ENCODE measurements around the gene DGKQ. TPM values are rescaled to one million over a fixed set of nuclear protein-coding genes. Genes with fewer than 3 reads are reported as not detected.

DGKQ gene
- total RNA-seq, 1 experiment from 2014 or later, result 12.4 TPM

GRCh38 chr4:1014291-1015167, 41.2 kb upstream of the DGKQ start:
- Histone ChIP-seq H3K9ac (ENCODE audit: extremely low read depth, insufficient read length, low read length) (no peak overlapping the region), H3K56ac (ENCODE audit: insufficient read length, low read depth, low read length) (no peak overlapping the region), H4K8ac (replicated peaks; ENCODE audit: insufficient read length, low read depth, low read length) (no peak overlapping the region), H2BK20ac (ENCODE audit: low read depth, low read length, poor library complexity, severe bottlenecking) (no peak overlapping the region), H3K4me2 (ENCODE audit: insufficient read depth, insufficient read length, low read length) (no peak overlapping the region), H2BK15ac (ENCODE audit: low read depth, low read length) (no peak overlapping the region), H2BK12ac (ENCODE audit: insufficient read length, low read depth, low read length) (no peak overlapping the region), H3K18ac (ENCODE audit: insufficient read length, low read depth, low read length) (no peak overlapping the region), H2AFZ (ENCODE audit: low read length) (no peak overlapping the region), H4K20me1 (ENCODE audit: control insufficient read depth, insufficient read depth, insufficient read length) (no peaks in the 10 kb centered on the region), H3K23me2 (ENCODE audit: insufficient read length, low read depth, low read length, poor library complexity, severe bottlenecking) (peaks cover 8% of the 10 kb centered on the region), H2BK5ac (ENCODE audit: insufficient read length, low read length) (no peak overlapping the region), H3K4me1 (ENCODE audit: insufficient read depth, low read length) (no peaks in the 10 kb centered on the region; the same call in 1 of the 2 replicates), H3K27ac (ENCODE audit: insufficient read length, low read depth, low read length) (no peak overlapping the region), H2AK5ac (ENCODE audit: insufficient read length, low read length) (no peak overlapping the region), H4K91ac (ENCODE audit: insufficient read length, low read depth, low read length) (no peak overlapping the region), H3K9me3 (ENCODE audit: control insufficient read depth, low read depth, low read length) (no peaks in the 10 kb centered on the region), H4K5ac (ENCODE audit: insufficient read length, low read depth, low read length) (no peak overlapping the region), H3K4ac (ENCODE audit: low read depth, low read length) (no peak overlapping the region), H3K23ac (ENCODE audit: insufficient read length, low read depth, low read length) (no peak overlapping the region), H3K27me3 (ENCODE audit: insufficient read depth, low read length) (peaks cover 7% of the 10 kb centered on the region; the same call in 1 of the 2 replicates), H3K79me2 (ENCODE audit: insufficient read depth, low read length) (no peaks in the 10 kb centered on the region), H3K14ac (ENCODE audit: insufficient read depth, low read length) (no peak overlapping the region), H3T11ph (ENCODE audit: low read length) (no peak overlapping the region), H3K79me1 (ENCODE audit: insufficient read depth, low read depth, low read length, poor library complexity, severe bottlenecking) (no peaks in the 10 kb centered on the region), H2BK120ac (ENCODE audit: low read depth, low read length, poor library complexity, severe bottlenecking) (no peak overlapping the region)
- TF ChIP-seq CTCF (conservative IDR thresholded peaks at IDR 0.05), result no peak
- DNase-seq, result no peak
- Mint-ChIP-seq H3K4me1 (peaks cover 8 to 17% of the 10 kb centered on the region in 2 experiments), H3K9me3 (no peaks in the 10 kb centered on the region), H3K27me3 (ENCODE audit: low read depth) (peaks cover 11% of the 10 kb centered on the region), H3K4me3 (no peak overlapping the region), H3K27ac (no peak overlapping the region), H3K36me3 (ENCODE audit: insufficient read depth in 1 of 3, low read depth in 3 of 3) (peaks cover 0 to 4% (median 0%) of the 10 kb centered on the region in 3 experiments; a peak in 2 of 7 replicates)
- WGBS (ENCODE audit: extremely low coverage, insufficient read length, low lambda C conversion rate), result no CpG with 5 or more reads among the region's 36 CpGs

Data from H9 (cell line).